CD4-positive, alpha-beta T cell treated with Interleukin-15 for 1 hour (primary cell): ENCODE results near the gene HIP1.
A peak's percentile ranks its signal among the peaks of the same experiment; 100 is the strongest.
"Not testable (repeated sequence)": the region's sequence is repeated elsewhere in the genome, so short reads cannot be mapped to it uniquely, and the experiment has no call there.

ENCODE experiments used
- DNase-seq: peaks from one replicate; pipeline ENCODE4 v3.0.0-alpha.2; 2020

Gene HIP1

DNA sequence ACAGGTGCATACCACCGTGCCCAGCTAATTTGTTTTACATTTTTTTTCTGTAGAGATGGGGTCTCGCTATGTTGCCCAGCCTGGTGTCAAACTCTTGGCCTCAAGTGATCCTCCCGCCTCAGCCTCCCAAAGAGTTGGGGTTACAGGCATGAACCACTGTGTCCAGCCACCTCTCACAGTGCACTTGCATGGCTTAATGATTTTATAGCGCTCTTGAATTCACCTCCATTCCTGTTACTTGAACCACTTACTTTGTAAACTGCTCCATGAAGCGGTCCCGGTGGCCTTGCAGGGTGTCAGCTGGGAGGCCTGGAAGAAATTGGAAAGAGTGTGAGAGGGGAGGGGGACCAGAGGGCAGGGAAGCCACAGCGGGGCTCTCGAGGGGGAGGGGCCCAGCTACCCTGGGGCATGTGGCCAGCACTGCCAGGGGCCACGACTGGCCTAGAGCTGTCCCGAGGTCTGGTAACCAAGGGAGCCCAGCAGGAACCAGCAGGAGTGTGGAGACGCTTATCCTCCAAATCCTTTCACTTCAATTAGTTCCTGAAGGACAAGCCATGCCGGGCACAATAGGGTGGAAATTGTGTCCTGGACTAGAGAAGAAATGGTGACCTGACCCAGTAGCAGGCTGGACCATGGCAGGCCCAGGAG is 170.7 kb downstream of the HIP1 start:
- DNase-seq, result no peak

DNA sequence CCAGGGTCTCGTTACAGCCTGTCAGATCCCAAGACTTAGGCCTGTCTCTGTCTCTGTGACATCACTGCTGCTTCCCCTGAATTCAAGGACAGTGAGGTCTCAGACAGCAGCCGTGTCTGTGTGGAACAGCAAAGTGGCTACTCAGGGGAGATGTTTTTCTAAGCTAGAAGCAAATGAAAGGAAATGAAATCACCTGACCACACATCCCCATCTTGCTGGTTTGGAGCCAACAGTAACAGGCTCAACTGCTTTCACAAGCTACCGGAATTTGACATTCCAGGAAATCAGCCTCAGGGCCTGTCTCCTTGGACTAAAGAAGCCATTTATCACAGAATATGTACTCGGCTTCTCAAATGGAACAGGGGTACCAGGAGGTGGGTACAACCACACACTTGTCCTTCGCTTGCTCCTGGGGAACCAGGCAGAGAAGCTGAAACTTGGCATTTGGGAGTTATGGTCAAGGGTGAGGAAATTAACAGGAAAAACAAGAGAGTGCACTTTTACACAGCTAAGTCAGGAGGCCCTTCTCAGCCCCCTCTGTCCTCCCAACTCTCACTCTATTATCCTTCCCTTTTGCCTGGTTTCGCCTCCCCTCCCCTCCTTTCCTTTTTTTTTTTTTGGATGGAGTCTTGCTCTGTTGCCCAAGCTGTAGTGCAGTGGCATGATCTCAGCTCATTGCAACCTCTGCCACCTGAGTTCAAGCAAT is 173.5 kb downstream of the HIP1 start:
- DNase-seq, result no peak

DNA sequence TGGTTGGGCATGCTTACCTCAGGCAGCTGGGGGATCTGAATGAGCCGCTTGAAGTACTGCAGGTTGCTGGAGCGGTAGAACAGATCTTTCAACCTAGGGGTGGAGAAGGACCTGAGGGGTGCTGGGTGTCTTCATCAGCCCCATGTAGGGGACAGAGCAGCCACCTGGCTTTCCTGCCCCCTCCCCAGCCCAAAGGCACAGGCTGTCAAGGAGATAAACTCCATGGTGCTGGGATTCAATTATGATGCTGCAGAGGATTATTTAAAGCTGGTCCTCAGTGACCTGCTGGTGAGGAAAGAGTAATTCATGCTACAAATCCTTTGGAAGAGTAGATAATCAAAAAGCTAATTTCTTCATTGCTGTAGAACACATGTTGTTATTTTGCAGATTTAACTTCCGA is 175.6 kb downstream of the HIP1 start:
- DNase-seq, result no peak

DNA sequence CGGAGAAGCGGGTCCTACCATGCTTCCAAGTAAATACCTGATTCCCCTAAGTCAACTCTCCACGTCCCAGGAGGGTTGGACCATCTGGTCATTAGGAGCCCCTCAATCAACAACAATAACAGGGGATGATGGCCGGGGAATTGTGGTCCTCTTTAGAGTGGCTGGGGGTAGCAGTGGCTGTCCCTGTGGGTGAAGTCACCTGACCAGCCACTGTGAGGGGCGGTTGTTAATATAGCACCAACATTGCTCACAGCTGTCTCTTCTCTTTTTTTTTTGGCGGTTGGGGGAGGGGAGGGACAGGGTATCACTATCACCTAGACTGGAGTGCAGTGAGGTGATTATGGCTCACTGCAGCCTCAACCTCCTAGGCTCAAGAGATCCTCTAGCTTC is 178.8 kb downstream of the HIP1 start:
- DNase-seq, result no peak

DNA sequence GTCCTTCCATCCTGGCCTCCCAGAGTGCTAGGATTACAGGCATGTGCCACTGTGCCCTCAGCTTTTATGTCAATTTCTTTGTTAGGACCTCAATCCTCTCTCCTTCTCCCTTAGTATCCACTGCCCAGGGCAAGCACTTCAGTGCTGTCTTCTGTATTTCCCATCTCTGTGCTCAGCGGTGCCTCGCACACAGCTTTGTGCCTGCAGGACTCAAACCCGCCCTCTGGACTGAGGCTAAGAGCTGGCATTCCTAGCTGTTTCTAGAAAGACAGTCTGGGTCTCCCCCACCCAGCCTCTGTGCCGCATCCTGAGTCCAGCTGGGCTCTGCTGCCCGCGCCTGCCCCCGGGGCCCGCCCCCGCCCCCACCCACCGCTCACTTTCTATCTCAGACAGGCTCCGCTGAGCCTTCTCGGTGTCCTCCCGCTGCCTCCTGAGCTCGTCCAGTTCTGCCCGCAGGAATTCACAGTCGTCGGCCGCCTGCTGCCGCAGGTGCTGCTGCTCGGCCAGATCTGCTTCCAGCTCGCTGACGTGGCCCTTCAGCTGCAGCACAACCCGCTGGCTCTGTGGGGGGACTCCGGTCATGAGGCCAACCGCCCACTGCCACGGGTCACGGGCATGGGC is 179.3 kb downstream of the HIP1 start:
- no peak for DNase-seq

DNA sequence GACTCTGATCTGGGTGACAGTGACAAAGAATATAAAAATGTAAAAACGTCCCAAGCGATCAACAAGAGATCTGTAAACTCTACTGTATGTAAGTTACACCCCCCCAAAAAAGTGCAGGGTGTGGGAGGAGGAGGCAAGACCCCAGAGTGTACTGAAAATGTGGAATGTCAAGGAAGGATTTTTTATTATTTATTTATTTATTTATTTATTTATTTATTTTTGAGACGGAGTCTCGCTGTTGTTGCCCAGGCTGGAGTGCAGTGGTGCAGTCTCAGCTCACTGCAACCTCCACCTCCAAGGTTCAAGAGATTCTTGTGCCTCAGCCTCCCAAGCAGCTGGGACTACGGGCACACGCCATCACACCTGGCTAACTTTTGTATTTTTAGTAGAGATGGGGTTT is 181.9 kb downstream of the HIP1 start:
- DNase-seq, result not testable (repeated sequence)

DNA sequence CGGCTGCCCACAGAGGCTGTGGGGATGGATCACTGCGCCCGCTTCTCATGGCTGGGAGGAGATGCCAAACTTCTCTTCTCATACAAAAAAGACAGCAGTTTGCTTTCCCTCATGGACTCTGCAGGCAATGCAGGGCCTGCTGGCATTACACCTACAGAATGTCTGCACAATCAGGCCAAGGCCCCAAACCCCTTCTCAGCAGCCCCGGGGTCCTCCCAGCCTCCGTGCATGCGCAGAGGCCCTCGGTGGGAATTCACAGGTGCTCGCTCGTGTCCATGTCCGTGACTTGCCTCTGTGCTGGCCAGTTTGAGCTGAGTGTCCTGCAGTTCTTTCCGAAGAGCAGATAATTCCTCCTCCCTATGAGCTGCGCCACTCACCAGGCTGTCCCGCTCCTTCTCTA is 183.0 kb downstream of the HIP1 start:
- DNase-seq, result no peak

DNA sequence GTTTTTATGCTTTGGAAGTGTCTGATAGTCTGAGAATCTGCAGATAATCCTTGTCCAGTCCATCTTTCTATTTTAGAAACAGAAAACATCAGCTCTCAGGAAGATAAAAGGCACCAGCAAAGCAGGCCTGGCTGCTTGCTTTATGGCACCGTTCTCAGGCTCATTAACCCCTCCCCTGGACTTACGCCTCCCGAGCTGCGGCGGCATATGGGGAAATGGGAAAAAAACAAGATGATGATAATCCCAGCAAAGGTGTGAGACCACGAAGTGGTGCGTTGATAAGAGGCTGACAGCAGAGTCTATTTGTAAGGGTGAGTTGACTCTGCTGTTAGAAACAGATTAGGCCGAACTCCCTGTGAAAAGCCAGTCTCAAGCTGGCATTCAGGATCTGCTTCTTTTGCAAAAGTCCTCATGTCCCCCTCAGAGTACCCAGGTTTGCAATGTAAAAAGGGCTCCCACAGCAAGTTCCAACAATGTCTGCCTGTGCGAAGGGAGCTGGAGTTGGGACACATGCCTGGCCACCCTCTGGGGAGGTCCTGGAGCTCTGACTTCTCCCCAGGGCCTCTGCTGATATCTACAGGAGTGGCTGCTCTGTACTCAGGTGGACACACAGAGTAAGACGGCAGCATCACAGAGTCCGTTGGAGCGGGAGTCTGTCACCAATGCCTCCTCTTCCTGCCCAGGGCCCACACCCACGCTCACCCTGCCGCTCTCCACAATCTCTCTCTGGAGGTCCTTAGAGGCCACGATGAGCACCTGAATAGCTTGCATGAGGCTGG is 192.3 kb downstream of the HIP1 start:
- no peak for DNase-seq

DNA sequence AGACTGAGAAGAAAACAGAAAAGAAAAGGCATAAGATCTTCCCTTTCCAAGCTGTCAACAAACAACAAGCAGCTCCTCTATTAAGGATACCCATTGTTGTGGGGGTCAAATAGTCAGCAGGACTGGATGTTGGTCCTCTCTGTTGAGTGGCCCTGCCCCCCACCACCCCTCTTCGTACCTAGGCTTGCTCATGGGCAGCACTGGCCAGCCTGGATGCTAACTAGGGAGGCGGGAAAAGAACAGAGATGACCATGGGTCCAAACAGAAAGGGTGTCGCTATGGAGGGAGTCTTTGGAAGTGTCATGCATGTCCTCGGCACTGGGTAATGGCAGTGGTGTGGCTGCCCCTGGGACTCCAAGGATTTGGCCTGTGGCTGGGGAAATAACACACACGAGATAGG is 201.0 kb downstream of the HIP1 start:
- no peak for DNase-seq

DNA sequence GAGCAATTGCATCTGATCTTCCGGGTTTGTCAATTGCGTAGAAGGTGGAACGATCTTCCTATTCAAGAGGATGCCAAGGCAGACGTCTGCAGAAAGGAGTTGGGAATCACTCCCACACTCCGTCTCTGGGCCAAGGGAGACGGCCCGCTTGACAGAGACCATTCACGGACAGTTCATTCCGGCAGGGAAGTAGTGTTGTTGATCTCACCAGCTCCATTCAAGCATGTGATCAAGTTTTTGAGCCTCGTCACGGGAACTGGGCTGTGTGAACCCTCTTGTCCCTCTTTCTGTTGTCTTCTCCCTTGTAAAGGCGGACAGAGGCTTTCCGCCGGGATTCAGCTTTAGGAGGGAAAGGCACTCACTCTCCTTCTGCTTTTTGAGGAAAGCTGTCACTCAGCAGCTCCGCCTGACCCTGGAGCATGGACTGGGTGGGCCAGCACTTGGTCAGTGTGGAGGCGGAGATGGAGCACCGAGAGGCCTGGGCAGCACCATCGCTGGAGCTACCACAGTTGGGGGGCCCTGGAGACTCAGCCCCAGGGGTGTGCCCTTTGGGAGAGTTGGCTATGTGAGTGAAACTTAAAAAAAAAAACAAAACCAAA is 201.7 kb downstream of the HIP1 start:
- no peak for DNase-seq

DNA sequence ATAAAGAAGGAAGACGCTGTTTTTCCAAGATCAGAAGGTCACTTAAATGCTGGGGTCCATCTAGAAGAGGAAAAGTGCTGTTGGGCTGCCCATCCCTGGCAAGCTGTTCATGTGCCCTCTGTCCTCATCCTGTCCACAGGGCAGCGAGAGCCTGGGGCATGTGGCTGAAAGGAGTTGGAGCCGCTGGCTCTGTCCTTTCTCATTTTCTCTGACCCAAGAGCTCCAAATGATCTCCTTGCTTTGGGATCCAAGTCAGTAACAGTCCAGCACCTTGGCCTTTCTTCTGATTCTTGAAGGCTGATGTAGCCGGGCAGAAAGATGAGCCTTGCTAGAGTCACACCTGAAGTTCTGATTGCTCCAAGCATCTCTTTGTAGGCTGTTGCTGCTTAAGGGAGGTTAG is 202.2 kb downstream of the HIP1 start:
- DNase-seq, result no peak

DNA sequence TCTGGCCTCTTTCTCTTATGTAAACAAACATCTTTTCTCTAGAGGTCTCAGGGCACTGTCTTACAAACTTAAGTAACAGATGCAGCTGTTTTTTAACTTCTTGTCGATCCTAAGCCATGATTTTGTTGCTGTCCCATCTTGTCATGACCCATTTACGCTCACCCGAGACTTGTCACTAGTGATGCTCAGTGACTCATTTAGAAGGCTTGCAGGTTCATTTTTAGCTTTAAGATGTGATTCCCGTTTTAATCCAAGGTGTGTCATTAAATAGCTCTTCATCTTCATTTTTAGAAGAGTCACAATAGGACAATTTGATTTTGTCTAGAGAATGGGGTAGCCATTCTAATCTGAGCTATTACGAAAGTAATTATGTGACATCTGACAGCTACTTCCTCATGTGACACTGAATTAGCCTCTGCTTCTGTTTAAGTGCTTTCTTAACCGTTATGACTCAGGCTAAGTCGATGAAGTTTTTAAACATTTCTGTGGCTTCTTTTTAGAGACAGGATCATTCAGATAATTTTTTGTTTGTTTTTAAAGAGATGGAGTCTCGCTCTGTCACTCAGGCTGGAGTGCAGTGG is 203.9 kb downstream of the HIP1 start:
- no peak for DNase-seq

DNA sequence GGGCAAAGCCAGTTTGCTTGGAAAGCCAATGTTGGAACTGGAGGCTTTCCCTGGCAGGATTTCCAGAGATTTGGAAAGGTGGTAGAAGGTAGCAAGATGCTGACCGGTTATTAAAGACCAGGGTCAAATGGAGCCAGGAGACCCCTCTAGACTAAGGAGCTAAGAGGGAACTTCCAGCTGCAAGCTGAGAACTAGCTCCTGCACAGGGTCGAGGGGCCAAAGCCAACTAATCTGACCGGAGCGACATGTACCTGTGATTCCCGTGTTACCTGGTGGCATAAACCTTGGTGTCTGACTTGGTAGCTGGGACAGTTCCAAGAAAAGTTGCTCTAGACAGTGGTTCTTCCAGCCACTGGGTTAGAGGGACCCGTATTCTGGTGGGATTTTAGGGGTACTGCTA is 204.8 kb downstream of the HIP1 start:
- DNase-seq, result no peak

DNA sequence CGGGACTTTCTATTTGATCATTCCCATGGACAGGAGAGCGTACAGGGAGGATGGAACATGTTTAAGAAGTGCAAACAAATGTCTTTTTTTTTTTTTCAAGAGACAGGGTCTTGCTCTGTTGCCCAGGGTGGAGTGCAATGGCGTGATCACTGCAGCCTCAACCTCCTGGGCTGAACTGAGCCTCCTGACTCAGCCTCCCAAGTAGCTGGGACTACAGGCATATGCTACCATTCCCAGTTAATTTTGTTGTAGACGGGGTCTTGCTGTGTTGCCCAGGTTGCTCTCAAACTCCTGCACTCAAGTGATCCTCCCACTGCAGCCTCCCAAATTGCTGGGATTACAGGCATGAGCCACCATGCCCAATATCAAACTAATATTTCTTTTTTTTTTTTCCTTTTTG is 206.1 kb downstream of the HIP1 start:
- DNase-seq, result no peak

DNA sequence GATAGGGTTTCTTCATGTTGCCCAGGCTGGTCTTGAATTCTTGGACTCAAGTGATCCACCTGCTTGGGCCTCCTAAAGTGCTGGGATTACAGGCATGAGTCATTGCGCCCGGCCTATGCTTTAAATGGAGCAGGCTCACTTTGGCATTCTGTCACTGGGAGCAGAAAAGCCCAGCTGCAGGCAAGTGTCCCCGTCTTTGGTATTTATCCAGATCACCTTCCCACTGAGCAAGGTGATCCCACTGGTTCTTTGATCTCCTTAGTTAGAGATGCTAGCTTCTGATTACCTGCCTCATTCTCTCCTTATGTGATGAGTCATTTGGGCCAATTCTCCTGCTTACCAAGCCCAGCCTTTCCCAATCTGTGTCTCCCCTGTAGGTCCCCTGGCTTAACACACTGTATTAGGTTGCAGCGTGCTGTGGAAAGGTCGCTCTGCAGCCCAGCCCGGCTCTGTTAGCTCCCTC is 207.4 kb downstream of the HIP1 start:
- no peak for DNase-seq

DNA sequence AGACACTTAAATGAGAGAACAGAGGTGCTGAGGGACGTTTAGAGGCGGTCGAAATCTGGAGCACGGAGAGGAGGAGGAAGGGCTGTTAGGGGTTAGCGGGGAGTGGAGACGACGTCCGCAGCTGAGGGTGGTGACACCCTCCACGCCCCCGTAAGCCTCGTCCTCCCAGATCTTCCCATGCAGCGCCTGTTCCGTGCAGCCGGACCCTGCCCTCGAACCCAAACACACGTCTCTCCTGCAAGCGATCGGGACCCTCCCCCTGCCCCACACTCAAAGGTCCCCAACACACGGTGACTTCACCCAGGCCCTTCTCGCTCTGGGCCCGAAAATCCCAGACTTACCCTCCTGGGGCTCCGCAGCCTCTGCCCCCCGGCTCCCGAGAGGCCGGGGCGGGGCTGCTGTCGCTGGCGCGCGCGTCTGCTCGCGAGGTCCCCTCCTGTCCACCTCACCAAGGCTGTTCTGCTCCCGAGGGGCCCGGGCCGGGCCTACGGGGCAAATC is 211.5 kb downstream of the HIP1 start:
- not testable (repeated sequence) for DNase-seq

DNA sequence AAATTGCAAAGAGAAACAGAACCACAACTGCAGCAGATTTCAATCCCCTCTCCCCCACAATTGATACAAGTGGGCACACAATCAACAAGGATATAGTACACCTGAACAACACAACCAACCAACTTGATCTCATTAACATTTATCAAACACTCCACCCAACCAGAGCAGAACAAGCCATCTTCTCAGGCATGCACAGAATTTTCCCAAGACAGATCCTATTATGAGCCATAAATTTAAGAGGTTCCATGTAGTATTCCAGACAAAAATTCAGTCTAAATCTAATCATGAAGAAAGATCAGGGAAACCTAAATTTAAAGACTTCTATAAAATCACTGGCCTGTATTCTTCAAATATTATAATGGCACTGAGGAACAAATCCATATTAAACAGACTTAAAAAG is 217.0 kb downstream of the HIP1 start:
- DNase-seq, result not testable (repeated sequence)

DNA sequence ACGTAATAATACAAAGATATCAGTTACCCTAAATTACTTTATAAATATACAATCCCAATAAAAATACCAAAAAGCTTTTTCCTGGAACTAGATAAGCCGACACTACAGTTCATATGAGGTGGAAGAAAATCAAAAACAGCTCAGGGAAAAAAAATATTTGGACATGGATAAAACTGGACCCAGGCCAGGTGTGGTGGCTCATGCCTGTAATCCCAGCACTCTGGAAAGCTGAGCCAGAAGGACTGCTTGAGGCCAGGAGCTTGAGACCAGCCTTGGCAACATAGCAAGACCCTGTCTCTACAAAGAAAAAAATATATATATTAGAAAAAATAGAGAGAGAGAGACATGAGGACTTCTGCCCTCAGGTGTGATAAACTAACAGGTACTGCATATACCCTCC is 219.9 kb downstream of the HIP1 start:
- not testable (repeated sequence) for DNase-seq

DNA sequence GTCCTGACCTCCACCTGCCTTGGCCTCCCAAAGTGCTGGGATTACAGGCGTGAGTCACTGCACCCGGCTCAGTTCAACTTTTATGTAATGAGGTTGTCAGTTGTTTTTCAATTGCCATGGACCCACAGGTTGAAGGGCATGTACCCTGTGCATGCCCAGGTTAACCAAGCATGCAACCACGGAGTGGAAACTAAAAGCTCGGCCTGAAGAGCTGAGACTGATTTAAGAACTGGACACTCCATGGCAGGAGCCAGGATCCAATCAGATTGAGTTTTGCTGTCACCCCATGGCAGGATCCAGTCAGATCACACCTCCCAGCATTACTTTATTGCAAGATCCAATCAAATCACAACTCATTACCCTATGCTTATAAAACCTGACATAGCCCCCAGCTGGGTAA is 229.7 kb downstream of the HIP1 start:
- DNase-seq, result not testable (repeated sequence)

DNA sequence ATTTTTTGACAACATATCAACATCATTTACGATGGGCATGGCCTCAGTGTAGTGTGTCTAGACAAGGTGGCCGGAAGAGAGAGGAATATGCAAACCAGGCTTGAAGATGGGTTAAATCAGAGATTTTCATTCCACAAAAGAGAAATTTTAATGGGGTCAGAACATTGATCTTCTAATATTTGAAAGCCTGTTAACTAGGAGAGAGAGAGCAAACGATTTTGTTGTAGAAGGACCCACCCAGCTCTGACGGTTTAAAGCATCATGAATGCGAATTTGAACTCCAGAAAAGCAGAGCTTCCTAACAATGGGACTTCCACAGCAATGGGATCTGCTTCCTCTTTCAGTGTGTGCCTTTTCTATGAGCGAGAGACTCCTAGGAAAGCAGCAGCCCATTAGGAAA is 246.7 kb downstream of the HIP1 start, which contains the start of gene SPDYE5:
Gene SPDYE5, plus strand, starts transcription at position 301 of the 400 bp plus-strand sequence. CDS start 1,728 bp downstream, outside the sequence.
- not testable (repeated sequence) for DNase-seq

DNA sequence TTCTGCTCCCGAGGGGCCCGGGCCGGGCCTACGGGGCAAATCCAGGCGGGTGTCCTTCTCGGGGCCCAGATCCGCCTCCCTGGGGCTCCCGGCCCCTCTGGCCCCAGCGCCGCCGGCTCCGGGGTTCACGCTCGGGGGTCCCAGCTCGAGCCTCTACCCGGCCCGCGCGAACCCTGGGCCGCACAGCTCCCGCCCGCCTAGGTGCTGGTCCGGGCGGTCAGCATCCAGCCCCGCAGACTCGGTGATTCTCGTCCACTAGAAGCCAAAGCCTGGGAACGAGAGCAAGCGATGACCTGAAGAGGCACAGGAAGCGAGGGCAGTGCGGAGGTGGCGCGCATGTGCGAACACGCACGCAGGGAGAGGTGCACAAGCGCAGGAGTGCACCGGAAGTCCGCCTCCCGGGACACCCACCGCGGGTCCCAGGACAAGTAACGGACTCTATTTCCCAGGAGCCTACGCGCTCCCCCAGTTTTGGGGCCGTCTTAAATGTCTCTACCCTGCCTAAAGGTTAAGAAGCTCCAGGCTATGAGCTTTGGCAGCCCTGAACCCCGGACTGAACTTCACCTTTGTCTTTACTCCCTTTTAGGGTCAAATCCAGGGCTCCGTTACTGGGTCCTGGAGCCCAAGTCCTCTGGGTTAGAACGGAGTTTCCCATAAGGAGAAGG is 252.6 kb downstream of the HIP1 start, which contains the start of gene POM121C:
Gene POM121C, minus strand, starts transcription at position 321 of the 665 bp plus-strand sequence. CDS start 44,803 bp downstream, outside the sequence.
- peak; percentile 89 for DNase-seq
